ENCODE measurements around the gene PIH1D1.

DNA sequence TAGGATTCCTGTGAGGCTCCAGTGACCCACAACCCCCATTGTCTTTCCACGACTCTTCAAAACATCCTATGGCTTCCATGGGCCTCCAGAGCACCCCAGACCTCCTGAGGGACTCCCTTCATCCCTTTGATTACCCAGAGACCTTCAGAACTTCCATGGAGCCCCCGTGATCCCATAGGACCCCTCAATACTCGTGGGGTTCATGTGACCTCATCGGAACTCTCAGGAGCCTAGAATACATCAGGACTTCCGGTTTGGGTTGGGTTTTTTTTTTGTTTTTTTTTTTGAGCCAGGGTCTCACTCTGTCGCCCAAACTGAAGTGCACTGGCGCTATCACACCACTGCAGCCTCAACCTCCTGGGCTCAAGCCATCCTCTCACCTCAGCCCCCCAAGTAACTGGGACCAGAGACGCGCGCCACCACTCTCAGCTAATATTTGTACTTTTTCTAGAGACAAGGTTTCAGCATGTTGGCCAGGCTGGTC is 2.2 kb upstream of the PIH1D1 start:
- TF ChIP-seq, protein P1, sequence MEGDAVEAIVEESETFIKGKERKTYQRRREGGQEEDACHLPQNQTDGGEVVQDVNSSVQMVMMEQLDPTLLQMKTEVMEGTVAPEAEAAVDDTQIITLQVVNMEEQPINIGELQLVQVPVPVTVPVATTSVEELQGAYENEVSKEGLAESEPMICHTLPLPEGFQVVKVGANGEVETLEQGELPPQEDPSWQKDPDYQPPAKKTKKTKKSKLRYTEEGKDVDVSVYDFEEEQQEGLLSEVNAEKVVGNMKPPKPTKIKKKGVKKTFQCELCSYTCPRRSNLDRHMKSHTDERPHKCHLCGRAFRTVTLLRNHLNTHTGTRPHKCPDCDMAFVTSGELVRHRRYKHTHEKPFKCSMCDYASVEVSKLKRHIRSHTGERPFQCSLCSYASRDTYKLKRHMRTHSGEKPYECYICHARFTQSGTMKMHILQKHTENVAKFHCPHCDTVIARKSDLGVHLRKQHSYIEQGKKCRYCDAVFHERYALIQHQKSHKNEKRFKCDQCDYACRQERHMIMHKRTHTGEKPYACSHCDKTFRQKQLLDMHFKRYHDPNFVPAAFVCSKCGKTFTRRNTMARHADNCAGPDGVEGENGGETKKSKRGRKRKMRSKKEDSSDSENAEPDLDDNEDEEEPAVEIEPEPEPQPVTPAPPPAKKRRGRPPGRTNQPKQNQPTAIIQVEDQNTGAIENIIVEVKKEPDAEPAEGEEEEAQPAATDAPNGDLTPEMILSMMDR (IDR thresholded peaks at IDR 0.05; ENCODE audit: extremely low read depth in 1 of 2, insufficient read depth in 1 of 2, low read depth in 1 of 2, low read length in 2 of 2), result no peak
- TF ChIP-seq POLR2A (IDR thresholded peaks at IDR 0.05; ENCODE audit: low read depth, low read length) (no peak), MYC (IDR thresholded peaks at IDR 0.05; ENCODE audit: low read depth, low read length) (no peak), MAX (IDR thresholded peaks at IDR 0.05; ENCODE audit: insufficient read depth, insufficient read length) (no peak)

Measured in endothelial cell of umbilical vein (primary cell).